ENCODE measurements around the gene SUN2.
"Not testable (repeated sequence)": the region's sequence is repeated elsewhere in the genome, so short reads cannot be mapped to it uniquely, and the experiment has no call there.

The SUN2 gene, protein sequence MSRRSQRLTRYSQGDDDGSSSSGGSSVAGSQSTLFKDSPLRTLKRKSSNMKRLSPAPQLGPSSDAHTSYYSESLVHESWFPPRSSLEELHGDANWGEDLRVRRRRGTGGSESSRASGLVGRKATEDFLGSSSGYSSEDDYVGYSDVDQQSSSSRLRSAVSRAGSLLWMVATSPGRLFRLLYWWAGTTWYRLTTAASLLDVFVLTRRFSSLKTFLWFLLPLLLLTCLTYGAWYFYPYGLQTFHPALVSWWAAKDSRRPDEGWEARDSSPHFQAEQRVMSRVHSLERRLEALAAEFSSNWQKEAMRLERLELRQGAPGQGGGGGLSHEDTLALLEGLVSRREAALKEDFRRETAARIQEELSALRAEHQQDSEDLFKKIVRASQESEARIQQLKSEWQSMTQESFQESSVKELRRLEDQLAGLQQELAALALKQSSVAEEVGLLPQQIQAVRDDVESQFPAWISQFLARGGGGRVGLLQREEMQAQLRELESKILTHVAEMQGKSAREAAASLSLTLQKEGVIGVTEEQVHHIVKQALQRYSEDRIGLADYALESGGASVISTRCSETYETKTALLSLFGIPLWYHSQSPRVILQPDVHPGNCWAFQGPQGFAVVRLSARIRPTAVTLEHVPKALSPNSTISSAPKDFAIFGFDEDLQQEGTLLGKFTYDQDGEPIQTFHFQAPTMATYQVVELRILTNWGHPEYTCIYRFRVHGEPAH

DNA sequence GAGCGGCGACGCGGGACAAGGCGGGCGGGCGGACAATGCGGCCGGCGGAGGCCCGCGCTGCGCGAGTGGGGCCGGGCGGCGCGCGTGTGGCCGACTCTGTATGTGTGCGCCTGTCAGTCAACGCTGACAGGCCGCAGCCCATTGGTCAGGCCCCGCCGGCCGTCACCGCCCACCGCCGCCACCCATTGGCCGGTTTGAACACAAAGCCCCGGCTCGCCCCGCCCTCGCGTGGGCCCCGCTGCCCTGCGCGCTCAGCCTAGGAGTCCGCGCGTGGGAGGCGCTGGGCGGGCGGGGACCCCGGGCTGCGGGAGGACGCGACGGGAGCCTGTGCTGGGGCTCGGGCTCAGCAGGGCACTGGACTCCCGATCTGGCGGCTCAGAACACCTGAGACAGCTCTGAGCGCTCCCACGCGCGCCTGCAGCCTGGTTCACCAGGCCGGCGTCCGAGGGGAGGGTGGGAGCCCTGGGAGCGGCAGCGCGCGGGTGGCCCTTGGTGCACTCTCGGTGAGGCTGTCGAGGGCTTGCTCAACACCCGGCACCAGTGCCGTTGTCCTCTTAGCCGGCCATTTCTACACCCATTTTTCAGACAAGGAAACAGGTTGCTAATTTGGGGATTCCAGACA, at the start of gene SUN2:
Gene SUN2 (minus strand): TSS at position 88 of the 622 bp plus-strand sequence. CDS start 3,370 bp downstream, outside the sequence.
- DNase-seq (ENCODE audit: low read depth, low spot score), result peak; percentile 83

DNA sequence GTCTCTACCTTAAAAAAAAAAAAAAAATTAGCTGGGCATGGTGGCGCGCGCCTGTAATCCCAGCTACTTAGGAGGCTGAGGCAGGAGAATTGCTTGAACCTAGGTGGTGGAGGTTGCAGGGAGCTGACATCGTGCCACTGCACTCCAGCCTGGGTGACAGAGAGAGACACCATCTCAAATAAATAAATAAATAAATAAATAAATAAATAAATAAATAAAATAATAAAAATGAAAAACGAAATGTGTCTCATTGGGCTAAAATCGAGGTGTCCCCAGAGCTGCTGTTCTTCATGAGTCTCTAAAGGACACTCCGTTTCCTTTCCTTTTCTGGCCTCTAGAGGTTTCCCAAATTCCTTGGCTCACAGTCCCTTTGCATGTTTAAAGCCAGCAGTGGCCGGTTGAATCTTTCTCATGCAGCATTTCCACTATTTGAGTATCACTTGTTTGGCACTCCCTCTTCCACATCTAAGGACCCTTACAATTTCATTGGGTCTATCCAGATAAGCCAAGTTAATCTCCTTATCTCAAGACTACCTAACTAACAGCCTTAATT, 49.3 kb upstream of the SUN2 start:
- DNase-seq (ENCODE audit: low read depth, low spot score), result not testable (repeated sequence)

DNA sequence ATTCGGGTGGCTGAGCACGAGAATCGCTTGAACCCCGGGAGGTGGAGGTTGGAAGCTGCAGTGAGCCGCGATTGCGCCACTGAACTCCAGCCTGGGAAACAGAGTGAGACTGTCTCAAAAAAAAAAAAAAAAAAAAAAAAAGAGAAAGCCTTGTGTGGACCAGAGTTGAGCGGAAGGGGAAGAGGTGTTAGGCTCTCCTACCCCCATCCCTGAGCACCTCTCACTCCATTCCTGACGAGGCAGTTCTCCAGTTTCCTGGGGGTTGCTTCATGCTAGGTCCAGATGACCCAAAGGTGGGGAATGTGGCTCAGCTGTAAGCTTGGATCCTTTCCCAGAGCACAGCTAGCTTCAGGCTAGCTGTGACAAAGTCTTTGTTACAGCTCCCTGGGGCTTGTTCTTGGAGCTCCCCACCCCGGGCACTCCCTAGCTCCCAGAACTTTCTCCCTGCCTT, 46.9 kb upstream of the SUN2 start:
- DNase-seq (ENCODE audit: low read depth, low spot score), result no peak

DNA sequence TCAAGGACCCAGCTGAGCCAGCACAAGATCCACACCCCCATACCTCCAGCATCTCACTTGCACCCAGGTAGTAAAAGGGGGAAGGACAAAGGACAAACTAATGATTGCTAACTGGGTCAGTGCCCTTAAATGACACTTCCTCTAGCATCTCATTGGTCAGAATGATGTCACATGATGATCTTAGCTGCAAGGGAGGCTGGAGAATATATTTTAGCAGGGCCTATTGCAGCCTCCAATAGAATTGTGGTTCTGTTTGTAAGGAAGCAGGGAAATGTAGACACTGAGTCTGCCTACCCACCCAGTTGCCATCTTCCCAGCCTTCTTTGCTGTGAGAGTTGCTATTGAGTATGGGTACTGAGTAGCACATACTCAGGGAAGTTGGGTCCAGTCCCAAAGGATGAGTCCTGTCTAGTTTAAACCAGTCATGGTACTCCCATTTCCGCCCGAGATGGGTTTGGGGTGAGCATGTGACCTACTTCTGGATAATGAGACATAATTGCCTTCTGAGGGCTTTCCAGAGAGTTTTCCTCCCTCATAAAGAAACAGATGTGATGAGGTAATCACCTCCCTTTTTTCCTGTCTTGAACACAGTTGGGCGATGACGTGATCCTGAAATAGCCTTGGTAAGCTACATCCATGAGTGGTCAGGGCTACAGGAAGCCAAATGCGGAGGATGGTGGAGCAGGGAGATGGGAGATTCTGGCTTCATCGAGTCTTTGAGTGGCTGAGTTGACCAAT, 43.6 kb upstream of the SUN2 start:
- no peak for DNase-seq (ENCODE audit: low read depth, low spot score)

DNA sequence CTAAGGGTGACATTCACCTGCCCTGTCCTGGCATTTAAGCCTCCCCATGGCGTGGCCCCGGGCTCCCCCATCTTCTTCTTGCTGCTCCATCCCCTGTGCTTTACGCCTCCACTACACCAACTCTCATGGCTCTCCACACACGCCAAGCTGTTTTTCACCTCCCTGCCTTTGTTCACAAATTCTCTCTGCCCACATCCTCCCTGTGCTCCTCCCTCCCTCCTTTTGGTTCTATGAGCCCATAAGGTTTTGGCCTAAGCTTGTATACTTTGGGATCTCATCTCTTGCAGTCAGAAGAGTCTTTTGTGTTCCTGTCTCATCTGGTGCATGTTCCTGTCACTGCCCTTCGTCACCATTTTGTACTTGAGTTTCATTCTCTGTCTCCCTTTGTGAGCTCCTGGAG, 42.7 kb upstream of the SUN2 start:
- DNase-seq (ENCODE audit: low read depth, low spot score), result no peak

DNA sequence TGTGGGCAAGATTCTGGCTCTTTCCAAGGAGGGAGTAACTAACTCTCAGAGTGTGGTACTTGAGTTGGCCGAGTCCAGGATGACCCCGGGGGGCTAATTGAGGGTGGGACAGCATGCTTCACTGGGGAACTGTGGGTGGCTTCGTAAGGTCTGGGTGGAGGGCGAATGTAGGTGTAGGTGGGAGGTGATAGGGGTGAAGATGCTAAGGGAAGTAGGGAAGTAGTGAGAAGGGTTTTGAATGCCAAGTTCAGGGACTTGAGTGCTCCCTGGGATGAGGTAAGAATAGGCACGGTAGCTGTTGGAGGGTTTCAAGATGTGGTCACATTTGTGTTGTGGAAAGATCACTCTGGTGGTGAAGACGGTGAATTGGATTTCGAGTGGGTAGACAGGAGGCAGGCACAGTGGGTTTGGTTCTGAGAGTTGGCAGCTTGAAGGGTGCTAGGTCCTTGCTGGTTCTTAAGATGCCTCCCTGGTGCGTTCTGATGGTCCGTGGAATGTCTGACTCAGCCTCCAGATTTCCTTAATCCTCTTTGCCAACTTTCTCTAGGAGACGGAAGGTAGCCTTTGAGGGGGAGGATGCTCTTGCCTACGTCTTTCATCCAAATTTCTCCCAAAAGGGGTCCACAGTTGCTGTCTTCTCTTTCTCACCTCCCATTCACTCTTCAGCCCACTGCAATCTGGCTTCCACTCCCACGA, 40.6 kb upstream of the SUN2 start:
- no peak for DNase-seq (ENCODE audit: low read depth, low spot score)

DNA sequence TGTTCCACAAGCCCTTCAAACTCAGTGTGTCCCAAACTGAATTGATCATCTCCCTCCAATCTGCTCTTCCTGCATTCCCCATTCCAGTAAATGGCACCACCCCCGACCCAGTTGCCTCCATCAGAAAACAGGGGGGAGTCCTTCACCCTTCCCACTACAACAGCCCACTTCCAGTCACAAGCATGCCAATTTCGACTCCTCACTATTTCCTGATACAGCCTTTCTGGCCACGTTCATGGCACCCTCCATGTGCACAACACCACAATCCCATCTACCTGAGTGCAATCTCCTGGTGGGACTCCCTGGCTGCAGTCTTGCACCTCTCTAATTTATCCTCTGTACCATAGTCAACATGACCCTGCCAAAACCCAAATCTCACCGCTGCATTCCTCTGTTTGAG, 39.8 kb upstream of the SUN2 start:
- no peak for DNase-seq (ENCODE audit: low read depth, low spot score)

DNA sequence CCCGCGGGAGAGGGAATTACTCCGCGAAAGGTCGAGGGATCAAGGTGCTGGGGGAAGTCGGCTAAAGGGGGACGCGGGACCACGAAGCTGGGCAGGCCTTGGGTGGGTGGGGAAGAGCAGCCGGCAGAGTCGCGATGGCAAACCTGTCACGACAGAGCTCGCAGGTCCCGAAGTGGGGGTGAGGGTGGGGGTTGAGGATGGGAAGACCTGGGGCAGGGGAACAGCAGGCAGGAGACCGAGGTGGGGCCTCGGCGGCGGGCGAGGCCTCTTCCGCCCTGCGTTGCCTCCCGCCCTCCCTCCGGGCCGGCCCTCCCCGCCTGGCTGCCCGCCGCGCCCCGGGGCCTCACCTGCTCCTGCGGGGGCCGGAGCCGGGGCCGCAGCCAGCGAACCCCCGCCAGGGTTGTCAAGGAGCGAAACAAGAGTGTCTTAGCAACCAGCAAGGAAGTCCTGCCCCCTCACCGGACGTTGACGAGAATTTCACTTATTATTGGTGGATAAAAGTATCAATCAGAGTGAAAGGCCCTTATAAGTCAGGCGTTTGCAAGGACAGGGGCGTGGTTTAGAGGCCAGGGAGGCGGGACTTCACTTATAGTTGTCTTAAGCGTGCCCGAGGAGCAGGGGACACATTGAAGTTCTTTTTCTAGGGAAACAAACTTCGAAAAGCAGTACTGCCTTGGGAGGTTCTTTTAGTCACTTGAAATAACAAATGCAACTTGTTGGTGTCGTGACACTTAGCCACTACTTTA, 38.1 kb upstream of the SUN2 start, which contains the start of gene DNAL4:
Gene DNAL4 (minus strand): TSS at position 423 of the 746 bp plus-strand sequence. CDS start 11,412 bp downstream, outside the sequence.
- peak; percentile 84 for DNase-seq (ENCODE audit: low read depth, low spot score)

DNA sequence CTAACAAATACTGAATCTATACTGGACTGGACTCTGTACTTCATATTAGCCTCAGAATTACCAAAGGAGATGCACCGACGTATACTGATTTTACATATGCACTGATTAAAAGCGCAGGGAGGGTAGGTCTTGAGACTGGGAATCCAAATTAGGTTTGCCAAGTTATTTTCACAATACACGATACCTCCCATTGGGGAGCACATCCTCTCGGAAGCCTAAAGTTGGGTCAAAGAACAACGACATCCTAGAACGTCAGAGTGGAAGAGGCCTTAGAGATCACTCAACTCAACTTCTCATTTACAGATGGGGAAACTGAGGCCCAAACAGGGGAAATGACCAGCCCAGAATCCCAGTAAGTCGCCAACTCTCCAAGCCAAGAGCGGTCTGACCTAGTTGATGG, 37.5 kb upstream of the SUN2 start:
- DNase-seq (ENCODE audit: low read depth, low spot score), result no peak

DNA sequence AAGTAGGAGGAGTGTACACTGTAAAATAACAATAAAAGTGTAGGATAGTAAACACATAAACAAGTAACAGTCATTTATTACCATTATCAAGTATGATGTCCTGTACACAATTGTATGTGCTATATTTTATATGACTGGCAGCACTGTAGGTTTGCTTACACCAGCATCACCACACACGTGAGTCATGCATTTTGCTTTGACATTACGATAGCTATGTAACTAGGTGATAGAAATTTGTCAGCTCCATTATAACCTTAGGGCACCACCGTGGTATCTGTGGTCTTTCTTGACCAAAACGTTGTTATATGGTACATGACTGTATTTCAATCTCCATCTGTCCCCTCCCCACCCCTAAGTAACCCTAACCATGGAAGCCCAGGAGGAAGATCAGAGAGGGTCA, 37.0 kb upstream of the SUN2 start:
- no peak for DNase-seq (ENCODE audit: low read depth, low spot score)

DNA sequence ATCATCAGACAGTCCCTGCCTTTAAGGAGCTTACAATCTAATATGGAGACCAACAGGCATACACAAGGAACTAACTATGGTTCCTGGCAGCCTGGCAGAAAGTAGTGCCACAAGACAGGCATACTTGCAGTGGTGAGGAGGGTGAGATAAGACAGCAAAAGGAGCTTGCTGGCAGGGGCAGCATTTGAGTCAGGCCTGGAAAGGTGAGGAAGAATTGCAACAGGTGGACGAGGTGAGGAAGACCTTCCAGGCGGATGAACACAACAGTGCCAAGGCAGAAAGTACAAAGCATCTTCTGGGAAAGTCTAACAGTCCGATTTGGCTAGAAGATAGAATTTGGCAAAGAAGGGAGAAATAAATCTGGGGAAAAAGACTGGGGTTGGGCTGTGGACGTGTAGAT, 33.8 kb upstream of the SUN2 start:
- no peak for DNase-seq (ENCODE audit: low read depth, low spot score)

DNA sequence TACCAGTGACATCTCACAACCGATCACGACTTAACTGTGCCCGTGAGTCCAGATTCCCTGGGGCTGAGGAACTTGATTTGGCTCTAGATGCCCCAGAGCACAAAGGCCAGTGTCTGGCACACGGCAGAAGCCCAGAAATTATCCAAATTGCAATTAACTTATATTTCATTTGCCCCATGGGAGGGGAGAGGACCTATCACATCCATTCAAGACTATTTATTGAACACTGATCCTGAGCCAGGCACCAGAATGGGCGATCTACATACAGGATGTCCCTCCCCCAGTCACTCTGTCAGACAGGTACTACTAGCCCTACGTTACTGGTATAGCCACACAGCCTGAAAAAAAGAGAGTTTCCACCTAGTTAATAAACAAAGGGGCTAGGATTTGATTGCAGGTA, 33.0 kb upstream of the SUN2 start:
- DNase-seq (ENCODE audit: low read depth, low spot score), result no peak

DNA sequence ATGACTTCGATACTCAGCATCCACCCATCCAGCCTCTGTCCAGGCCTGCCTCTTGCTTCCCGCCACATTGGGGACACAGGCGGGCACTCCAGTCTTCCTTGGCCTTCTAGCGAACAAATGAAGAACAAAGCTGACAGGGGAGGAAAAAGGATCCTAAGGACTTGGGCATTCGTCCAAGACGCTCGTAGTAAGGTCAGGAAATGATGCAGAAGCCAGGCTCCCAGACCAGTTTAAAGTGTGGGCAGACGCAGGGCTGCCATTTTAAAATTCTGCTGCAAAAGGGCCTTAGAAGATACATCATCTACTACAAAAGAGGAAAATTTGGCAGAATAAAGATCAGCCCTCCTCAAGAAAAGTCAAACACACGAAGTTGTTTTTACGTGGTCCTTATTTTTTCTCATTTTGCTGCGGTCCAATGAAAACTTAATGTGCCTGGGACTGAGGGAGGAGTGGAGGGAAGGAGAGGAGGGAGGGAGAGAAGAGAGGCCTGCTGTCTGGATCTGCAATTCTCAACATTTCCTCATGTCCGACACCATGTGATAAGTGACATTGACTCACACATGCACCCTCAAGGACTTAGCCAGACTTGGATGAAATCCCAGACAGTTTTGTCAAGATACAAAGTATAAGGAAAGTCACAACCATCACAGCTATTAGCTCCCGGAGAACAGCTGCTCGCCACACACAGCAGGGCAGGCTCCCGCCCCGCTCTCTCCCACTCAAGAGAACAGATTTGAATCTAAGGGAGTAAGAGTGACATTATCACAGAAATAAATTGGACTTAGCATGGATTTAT, 32.4 kb upstream of the SUN2 start:
- no peak for DNase-seq (ENCODE audit: low read depth, low spot score)

DNA sequence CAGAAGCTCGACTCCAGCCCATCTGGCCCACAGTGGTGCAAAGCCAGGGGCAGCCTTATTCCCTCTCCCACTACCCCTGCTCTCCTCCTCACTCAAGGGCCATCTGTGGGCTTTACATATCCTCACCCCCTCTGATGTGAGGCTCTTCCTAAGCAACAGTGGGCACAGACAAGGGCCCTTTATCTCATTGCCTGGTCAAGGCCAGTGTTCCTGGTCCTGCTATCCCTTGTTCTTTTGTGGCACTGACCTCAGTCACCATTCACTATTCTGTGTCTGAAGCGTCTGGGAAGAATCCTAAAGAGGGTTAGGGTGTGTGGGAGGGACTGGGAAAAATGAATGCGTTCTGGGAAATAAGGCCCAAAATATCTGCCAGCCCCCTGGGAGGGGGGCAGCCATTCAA, 30.8 kb upstream of the SUN2 start:
- no peak for DNase-seq (ENCODE audit: low read depth, low spot score)

DNA sequence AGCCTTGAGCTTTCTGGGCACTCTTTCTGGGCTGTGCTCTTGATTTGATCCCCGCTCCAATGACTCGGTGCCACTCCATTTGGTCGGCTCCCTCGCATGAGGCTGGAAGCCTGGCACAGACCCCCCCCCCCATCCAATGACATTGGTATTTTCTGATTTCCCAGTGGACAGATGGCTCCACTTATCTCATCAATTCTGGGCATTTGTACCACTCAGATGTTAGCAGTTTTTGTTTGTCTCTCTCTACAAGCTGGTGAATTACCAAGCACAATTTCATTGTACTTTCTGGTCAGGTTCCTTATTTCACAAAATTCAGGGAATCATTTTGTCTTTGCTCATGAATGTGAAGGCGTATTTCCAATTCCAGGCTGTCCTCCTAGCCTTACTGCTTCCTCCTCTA, 29.1 kb upstream of the SUN2 start:
- no peak for DNase-seq (ENCODE audit: low read depth, low spot score)

DNA sequence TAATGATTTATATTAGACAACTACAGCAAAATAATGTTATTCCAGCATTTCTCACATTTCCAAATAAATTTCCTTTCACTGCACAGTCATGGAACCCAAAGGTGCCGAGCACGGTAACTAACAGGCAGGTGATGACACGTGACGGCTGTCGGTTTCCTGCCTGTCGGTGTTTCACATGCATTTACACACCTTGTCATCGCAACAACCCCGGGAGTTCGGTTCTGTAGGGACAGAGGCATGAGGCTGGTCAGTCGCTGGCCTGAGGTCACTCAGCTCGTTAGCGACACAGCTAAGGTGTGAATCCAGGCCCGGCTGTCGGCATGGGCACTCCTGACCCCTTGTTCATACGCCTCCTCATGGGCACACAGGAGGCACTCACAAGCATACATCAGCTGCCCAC, 28.2 kb upstream of the SUN2 start:
- DNase-seq (ENCODE audit: low read depth, low spot score), result no peak

DNA sequence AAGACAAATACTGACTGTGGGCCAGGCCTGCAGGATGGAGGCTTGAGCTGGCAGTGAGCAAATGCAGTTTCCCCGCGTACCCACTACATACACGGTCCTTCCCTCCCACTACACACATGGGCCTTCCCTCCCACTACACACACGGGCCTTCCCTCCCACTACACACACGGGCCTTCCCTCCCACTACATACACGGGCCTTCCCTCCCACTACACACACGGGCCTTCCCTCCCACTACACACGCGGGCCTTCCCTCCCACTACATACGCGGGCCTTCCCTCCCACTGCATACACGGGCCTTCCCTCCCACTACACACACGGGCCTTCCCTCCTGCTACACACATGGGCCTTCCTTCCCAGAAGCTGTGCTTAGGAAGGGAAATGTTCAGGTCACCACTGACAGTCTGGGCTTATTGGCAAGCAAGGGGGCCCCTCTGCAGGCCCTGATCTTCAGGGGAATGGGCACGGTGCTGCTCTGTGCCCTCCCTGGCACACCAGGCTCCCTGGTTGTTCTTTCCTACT, 27.4 kb upstream of the SUN2 start:
- no peak for DNase-seq (ENCODE audit: low read depth, low spot score)

DNA sequence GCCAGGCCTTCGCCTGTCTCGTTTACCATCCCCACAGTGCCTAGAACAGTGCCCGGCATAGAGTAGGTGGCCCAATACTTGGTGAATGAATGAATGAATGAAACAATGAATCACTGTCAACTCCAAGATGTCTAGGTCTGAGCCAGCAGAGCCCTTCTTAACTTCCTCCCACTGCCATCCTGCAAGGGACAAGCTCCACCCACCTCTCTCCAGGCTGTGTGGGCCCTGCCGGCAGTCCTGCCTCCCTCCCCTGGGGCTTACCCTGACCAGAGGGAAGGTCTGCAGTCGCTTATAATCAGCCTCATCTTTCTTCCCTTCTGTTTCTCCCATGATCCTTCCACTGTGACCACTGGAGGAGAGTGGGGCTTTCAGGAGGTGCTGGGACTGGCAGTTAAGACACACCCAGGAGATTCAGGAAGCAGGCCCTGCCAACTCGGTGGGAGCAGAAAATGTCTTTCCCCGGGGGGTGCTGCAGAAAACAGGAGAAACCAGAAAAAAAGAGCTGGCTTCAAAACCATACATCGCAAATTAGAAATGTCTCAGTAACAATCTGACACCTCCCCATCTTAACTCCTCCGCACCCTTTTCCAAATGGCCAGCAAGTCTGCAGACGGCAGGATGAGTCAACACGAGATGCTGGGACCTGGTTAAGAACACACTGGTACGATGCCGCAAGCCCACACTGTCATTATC, 26.8 kb upstream of the SUN2 start:
- DNase-seq (ENCODE audit: low read depth, low spot score), result no peak

All from activated naive CD8-positive, alpha-beta T cell treated with anti-CD3 and anti-CD28 coated beads, Interleukin-2, amount 50 U/mL, for 16 hours (primary cell).